ENCODE measurements around the gene ABO.
"Not testable (repeated sequence)": the region's sequence is repeated elsewhere in the genome, so short reads cannot be mapped to it uniquely, and the experiment has no call there.

ABO gene

GRCh38 chr9:133254471-133254870 lies 20.5 kb downstream of the ABO start:
- no peak overlapping the region for H3K4me3 ChIP-seq (ENCODE audit: low read depth, low read length)
- TF ChIP-seq, protein P1, sequence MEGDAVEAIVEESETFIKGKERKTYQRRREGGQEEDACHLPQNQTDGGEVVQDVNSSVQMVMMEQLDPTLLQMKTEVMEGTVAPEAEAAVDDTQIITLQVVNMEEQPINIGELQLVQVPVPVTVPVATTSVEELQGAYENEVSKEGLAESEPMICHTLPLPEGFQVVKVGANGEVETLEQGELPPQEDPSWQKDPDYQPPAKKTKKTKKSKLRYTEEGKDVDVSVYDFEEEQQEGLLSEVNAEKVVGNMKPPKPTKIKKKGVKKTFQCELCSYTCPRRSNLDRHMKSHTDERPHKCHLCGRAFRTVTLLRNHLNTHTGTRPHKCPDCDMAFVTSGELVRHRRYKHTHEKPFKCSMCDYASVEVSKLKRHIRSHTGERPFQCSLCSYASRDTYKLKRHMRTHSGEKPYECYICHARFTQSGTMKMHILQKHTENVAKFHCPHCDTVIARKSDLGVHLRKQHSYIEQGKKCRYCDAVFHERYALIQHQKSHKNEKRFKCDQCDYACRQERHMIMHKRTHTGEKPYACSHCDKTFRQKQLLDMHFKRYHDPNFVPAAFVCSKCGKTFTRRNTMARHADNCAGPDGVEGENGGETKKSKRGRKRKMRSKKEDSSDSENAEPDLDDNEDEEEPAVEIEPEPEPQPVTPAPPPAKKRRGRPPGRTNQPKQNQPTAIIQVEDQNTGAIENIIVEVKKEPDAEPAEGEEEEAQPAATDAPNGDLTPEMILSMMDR (IDR thresholded peaks at IDR 0.05; ENCODE audit: low read depth, low read length) = no peak

DNA sequence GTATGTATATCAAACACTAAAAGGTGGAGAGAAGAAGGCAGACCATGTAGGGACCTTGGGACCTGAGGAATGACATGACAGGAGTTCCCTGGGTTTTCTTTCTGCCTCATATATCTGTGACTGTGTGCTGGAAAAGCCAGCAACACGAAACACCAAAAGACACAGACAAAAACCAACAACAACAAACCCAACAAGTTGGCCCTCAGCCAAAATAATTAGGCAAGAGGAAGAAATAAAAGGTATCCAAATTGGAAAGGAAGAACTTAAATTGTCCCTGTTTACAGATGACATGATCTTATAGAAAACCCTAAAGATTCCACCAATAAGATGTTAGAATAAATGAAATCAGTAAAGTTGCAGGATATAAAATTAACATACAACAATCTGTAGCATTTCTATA lies 21.7 kb downstream of the ABO start:
- TF ChIP-seq, protein P1 (IDR thresholded peaks at IDR 0.05; ENCODE audit: low read depth, low read length) = no peak
- no peak overlapping the region for H3K4me3 ChIP-seq (ENCODE audit: low read depth, low read length)

- H3K4me3 ChIP-seq (ENCODE audit: low read depth, low read length) = no peak overlapping the region
- TF ChIP-seq, protein P1 (IDR thresholded peaks at IDR 0.05; ENCODE audit: low read depth, low read length) = no peak
Measured at GRCh38 chr9:133252301-133253020, 22.5 kb downstream of the ABO start.

- no peak overlapping the region for H3K4me3 ChIP-seq (ENCODE audit: low read depth, low read length)
- TF ChIP-seq, protein P1 (IDR thresholded peaks at IDR 0.05; ENCODE audit: low read depth, low read length) = no peak
Measured at GRCh38 chr9:133251773-133252172, 23.2 kb downstream of the ABO start.

DNA sequence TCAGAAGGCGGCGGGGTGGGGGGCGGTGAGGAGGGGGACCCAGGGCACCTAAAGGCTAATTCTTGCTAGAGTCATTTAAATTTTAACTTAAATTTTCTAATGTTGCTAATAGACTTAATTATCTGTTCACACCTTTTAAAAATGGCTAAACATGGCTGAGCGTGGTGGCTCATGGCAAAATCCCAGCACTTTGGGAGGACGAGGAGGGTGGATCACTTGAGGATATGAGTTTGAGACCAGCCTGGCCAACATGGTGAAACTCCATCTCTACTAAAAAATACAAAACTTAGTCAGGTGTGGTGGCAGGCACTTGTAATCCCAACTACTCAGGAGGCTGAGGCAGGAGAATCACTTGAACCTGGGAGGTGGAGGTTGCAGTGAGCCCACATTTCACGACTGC lies 23.8 kb downstream of the ABO start:
- not testable (repeated sequence) for H3K4me3 ChIP-seq (ENCODE audit: low read depth, low read length)

- TF ChIP-seq, protein P1 (IDR thresholded peaks at IDR 0.05; ENCODE audit: low read depth, low read length) = no peak
- no peak overlapping the region for H3K4me3 ChIP-seq (ENCODE audit: low read depth, low read length)
Measured at GRCh38 chr9:133250741-133251170, 24.2 kb downstream of the ABO start.

GRCh38 chr9:133249337-133249736 lies 25.7 kb downstream of the ABO start:
- no peak overlapping the region for H3K4me3 ChIP-seq (ENCODE audit: low read depth, low read length)
- TF ChIP-seq, protein P1 (IDR thresholded peaks at IDR 0.05; ENCODE audit: low read depth, low read length) = no peak

Measured in WI38 (cell line).